ENCODE results near the gene CFHR4. TPM values are rescaled to one million over a fixed set of nuclear protein-coding genes. Genes with fewer than 3 reads are reported as not detected.
"Not testable (repeated sequence)": the region's sequence is repeated elsewhere in the genome, so short reads cannot be mapped to it uniquely, and the experiment has no call there.

CFHR4 gene
- total and polyA plus RNA-seq, 10 donors, result 0.32 to 0.40 TPM; not detected in 8

DNA sequence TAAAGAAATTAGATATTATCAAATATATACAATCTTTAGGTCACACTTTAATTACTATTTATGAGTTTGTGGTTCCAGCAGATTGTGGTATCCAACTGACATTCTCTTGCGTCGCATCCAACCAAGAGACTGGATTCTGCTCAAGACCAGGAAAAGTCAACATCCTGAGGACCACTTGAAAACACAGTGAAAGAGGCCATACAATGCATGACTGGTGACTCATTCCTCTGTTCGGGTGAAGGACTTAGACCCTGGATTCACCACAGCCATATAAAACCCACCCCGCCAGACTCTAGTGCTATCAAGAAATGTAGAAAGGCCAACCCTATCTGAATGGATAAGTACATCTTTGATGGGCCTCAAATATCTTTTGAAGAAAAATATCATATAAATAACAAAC, 14.5 kb upstream of the CFHR4 start:
- H3K36me3 ChIP-seq, result no peaks in the 10 kb centered on the region
- H3K9me3 ChIP-seq, result no peaks in the 10 kb centered on the region
- no peak for DNase-seq
- H3K4me1 ChIP-seq, result no peaks in the 10 kb centered on the region
- peaks cover 0 to 7% (median 0%) of the 10 kb centered on the region in 7 donors for H3K27me3 ChIP-seq (replicated peaks in 1 of 7)
- TF ChIP-seq, protein P1, sequence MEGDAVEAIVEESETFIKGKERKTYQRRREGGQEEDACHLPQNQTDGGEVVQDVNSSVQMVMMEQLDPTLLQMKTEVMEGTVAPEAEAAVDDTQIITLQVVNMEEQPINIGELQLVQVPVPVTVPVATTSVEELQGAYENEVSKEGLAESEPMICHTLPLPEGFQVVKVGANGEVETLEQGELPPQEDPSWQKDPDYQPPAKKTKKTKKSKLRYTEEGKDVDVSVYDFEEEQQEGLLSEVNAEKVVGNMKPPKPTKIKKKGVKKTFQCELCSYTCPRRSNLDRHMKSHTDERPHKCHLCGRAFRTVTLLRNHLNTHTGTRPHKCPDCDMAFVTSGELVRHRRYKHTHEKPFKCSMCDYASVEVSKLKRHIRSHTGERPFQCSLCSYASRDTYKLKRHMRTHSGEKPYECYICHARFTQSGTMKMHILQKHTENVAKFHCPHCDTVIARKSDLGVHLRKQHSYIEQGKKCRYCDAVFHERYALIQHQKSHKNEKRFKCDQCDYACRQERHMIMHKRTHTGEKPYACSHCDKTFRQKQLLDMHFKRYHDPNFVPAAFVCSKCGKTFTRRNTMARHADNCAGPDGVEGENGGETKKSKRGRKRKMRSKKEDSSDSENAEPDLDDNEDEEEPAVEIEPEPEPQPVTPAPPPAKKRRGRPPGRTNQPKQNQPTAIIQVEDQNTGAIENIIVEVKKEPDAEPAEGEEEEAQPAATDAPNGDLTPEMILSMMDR (IDR thresholded peaks at IDR 0.05 in 8 of 11, conservative IDR thresholded peaks at IDR 0.05 in 3 of 11), result no peak
- no peak for TF ChIP-seq POLR2A (IDR thresholded peaks at IDR 0.05)
- no peak overlapping the region for H3K4me3 ChIP-seq
- WGBS, 5 donors, result 88 to 93% (median 90%) methylated on average over 4 of the region's 4 CpGs
- H3K27ac ChIP-seq, result no peak overlapping the region
- intact Hi-C loops (cut with DNase I; ENCODE audit: low total_unique reads), result no loop called here

DNA sequence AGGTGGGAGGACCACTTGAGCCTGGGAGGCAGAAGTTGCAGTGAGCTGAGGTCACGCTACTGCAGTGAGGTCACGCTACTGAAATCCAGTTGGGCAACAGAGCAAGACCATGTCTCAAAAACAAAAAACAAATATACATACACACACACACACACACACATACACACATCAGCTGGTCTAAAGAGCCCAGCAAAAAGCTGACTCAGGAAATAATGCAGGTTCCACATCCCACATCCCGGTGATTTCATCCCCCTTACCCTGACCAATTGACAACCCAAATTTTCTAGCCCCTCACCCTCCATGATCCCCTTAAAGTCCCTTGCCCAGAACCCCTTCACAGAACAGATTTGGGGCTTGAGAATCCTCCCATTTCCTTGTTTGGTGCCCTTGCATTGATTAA, 11.9 kb upstream of the CFHR4 start:
- H3K4me1 ChIP-seq, result no peaks in the 10 kb centered on the region
- H3K27ac ChIP-seq, result no peak overlapping the region
- WGBS, 5 donors, result 75 to 97% (median 93%) methylated on average over 3 of the region's 3 CpGs
- TF ChIP-seq, protein P1 (IDR thresholded peaks at IDR 0.05 in 8 of 11, conservative IDR thresholded peaks at IDR 0.05 in 3 of 11), result no peak
- TF ChIP-seq POLR2A (IDR thresholded peaks at IDR 0.05) (no peak), POLR2AphosphoS5 (IDR thresholded peaks at IDR 0.05) (no peak)
- no peaks in the 10 kb centered on the region for H3K9me3 ChIP-seq
- H3K27me3 ChIP-seq (replicated peaks in 1 of 7), result peaks cover 0 to 11% (median 0%) of the 10 kb centered on the region in 7 donors
- DNase-seq, result no peak
- intact Hi-C loops (cut with DNase I; ENCODE audit: low total_unique reads), result no loop called here
- H3K36me3 ChIP-seq, result no peaks in the 10 kb centered on the region
- H3K4me3 ChIP-seq, result no peak overlapping the region

DNA sequence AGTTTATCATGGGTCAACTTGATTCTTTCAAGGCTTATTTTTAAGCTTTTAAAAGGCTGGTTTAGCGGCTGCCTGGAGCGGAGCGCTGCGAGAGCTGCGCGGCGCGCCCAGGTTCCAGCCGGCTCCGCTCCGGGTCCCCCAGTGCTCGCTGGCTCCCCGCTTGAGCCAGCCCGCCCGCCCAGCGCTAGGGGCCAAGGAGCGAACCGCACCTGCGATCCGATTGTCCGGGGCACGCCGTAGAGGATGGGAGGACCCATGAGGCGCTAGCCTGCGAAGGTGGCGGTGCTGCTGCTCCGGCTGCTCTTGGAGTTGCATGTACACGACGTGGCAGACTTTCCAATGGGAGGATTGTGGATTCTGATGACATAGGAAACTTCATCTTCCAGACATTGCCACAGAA, 9.9 kb upstream of the CFHR4 start:
- peak; percentile 70 for DNase-seq
- Histone ChIP-seq H3K4me3 (peak overlapping the region in 1 of 8 donors; percentile 9), H3K36me3 (no peaks in the 10 kb centered on the region), H3K27me3 (replicated peaks in 1 of 7) (peaks cover 0 to 11% (median 0%) of the 10 kb centered on the region in 7 donors), H3K27ac (no peak overlapping the region), H3K4me1 (no peaks in the 10 kb centered on the region), H3K9me3 (peaks cover 0 to 4% (median 0%) of the 10 kb centered on the region in 8 donors)
- intact Hi-C loops (cut with DNase I; ENCODE audit: low total_unique reads), result no loop called here
- WGBS, 5 donors, result 6 to 15% (median 13%) methylated on average over 13 to 29 of the region's 29 CpGs
- TF ChIP-seq POLR2AphosphoS5 (IDR thresholded peaks at IDR 0.05) (no peak), POLR2A (IDR thresholded peaks at IDR 0.05) (no peak)
- TF ChIP-seq, protein P1 (IDR thresholded peaks at IDR 0.05 in 8 of 11, conservative IDR thresholded peaks at IDR 0.05 in 3 of 11), result no peak

DNA sequence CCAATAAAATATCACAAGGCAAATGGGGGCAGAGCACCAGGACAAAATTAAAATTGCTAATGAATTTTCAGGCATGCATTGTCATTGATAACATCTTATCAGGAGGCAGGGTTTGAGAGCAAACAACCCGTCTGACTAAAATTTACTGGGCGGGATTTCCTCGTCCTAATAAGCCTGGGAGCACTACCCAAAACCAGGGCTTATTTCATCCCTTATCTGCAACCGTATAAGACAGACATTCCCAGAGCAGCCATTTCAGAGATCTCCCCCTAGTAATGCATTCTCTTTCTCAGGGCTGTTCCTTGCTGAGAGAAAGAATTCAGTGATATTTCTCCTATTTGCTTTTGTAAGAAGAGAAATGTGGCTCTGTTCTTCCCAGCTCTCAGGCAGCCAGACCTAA, 1.3 kb upstream of the CFHR4 start:
- H3K27me3 ChIP-seq (replicated peaks in 1 of 7); intact Hi-C loops (cut with DNase I; ENCODE audit: low total_unique reads); H3K4me3 ChIP-seq; H3K36me3 ChIP-seq; DNase-seq; H3K27ac ChIP-seq; H3K4me1 ChIP-seq: not testable (repeated sequence)
- 83 to 94% (median 90%) methylated on average over 4 of the region's 4 CpGs for WGBS, 5 donors
- peaks cover 0 to 20% (median 6%) of the 10 kb centered on the region in 8 donors for H3K9me3 ChIP-seq

DNA sequence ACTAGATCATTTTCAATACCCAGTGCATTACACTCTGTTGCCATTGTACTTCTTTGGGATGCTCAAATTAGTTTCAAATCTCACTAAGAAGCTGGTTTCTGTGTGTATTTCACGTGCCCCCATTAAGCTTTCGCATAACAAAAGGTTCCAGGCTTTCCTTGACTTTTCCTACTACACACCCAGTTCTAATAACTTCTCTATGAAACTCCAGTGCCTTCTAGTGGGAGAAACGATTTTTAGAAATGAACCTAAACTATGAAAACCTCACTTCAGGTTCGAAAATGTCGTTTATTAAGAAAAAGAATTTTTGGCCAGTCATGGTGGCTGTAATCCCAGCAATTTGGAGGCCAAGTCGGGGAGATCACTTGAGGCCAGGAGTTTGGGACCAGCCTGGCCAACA, 2.8 kb downstream of the CFHR4 start:
- no peaks in the 10 kb centered on the region for H3K4me1 ChIP-seq
- 59 to 80% (median 66%) methylated on average over 6 of the region's 6 CpGs for WGBS, 5 donors
- TF ChIP-seq, protein P1 (IDR thresholded peaks at IDR 0.05 in 8 of 11, conservative IDR thresholded peaks at IDR 0.05 in 3 of 11), result no peak
- TF ChIP-seq POLR2A (IDR thresholded peaks at IDR 0.05) (no peak), POLR2AphosphoS5 (IDR thresholded peaks at IDR 0.05) (no peak)
- DNase-seq, result no peak
- no peak overlapping the region for H3K27ac ChIP-seq
- no peak overlapping the region for H3K4me3 ChIP-seq
- no peaks in the 10 kb centered on the region for H3K27me3 ChIP-seq (replicated peaks in 1 of 7)
- intact Hi-C loops (cut with DNase I; ENCODE audit: low total_unique reads), result no loop called here
- no peaks in the 10 kb centered on the region for H3K36me3 ChIP-seq
- peaks cover 0 to 16% (median 4%) of the 10 kb centered on the region in 8 donors for H3K9me3 ChIP-seq

Measured in spleen (tissue), 11 donors.